GM18873 (cell line): Measurements from ENCODE around the gene TMEM178A.

Source experiments
- ATAC-seq: cut with Tn5 transposase; IDR thresholded peaks from one replicate; pipeline ENCODE4 v1.9.1; 2021; ENCODE audit warnings: mild to moderate bottlenecking, moderate library complexity, moderate number of reproducible peaks; ENCODE audit not compliant: unreplicated experiment, low FRiP score

The TMEM178A gene

GRCh38 chr2:39735648-39736047 lies 69.9 kb downstream of the TMEM178A start:
- ATAC-seq, result no peak

- ATAC-seq, result no peak
Measured at GRCh38 chr2:39736640-39737039, 70.9 kb downstream of the TMEM178A start.

- no peak for ATAC-seq
Measured at GRCh38 chr2:39737661-39738060, 71.9 kb downstream of the TMEM178A start.

GRCh38 chr2:39738936-39739335 lies 73.2 kb downstream of the TMEM178A start:
- no peak for ATAC-seq

- ATAC-seq, result no peak
Measured at GRCh38 chr2:39739386-39739785, 73.7 kb downstream of the TMEM178A start.

GRCh38 chr2:39741871-39742270 lies 76.2 kb downstream of the TMEM178A start:
- no peak for ATAC-seq

GRCh38 chr2:39743269-39743776 lies 77.6 kb downstream of the TMEM178A start:
- ATAC-seq, result no peak

- no peak for ATAC-seq
Measured at GRCh38 chr2:39755466-39755865, 89.7 kb downstream of the TMEM178A start.

GRCh38 chr2:39757156-39757555 lies 91.4 kb downstream of the TMEM178A start:
- no peak for ATAC-seq

GRCh38 chr2:39762448-39762847 lies 96.7 kb downstream of the TMEM178A start:
- ATAC-seq, result no peak
